Fibroblast of lung (primary cell): ENCODE measurements around the gene GON4L. TPM values are rescaled to one million over a fixed set of nuclear protein-coding genes. Genes with fewer than 3 reads are reported as not detected.
"Not testable (repeated sequence)": the region's sequence is repeated elsewhere in the genome, so short reads cannot be mapped to it uniquely, and the experiment has no call there.

Experiments used
- DNase-seq, 2 donors: peaks; one replicate each; pipeline versions ENCODE4 v3.0.0 to v3.0.0-alpha.2; 2010; ENCODE audit warnings: low read depth in 2 of 2
- H2AFZ ChIP-seq: 2 replicates; pipeline ENCODE4 v1.5.1; 2012; ENCODE audit warnings: low read length, control low read depth, inconsistent platforms
- H3K27ac ChIP-seq: 2 replicates; pipeline ENCODE4 v1.5.1; 2011; ENCODE audit warnings: low read length, control low read depth; ENCODE audit not compliant: insufficient read depth
- H3K27me3 ChIP-seq: 2 replicates; pipeline ENCODE4 v1.5.1; 2011; ENCODE audit warnings: mild to moderate bottlenecking, low read length; ENCODE audit not compliant: control insufficient read depth, insufficient read depth
- H3K36me3 ChIP-seq: 2 replicates; pipeline ENCODE4 v1.5.1; 2011; ENCODE audit warnings: low read length; ENCODE audit not compliant: control insufficient read depth, insufficient read depth
- H3K4me1 ChIP-seq: 2 replicates; pipeline ENCODE4 v1.5.1; 2011; ENCODE audit warnings: low read length; ENCODE audit not compliant: control insufficient read depth, insufficient read depth; ENCODE audit errors: extremely low read depth
- H3K4me2 ChIP-seq: 2 replicates; pipeline ENCODE4 v1.5.1; 2011; ENCODE audit warnings: low read length, control low read depth; ENCODE audit not compliant: insufficient read depth; ENCODE audit errors: extremely low read depth
- H3K4me3 ChIP-seq, 4 experiments: fragments of 200-600 bp in 1 of 4; sonication (generic) in 1 of 4; replicated peaks in 1 of 4; 2 replicates each; pipeline ENCODE4 v1.5.1; 2011 to 2016; ENCODE audit warnings: low read length in 4 of 4, low read depth in 3 of 4, mild to moderate bottlenecking in 3 of 4, control low read depth in 2 of 4, inconsistent platforms in 1 of 4, mixed read lengths in 1 of 4; ENCODE audit not compliant: insufficient read depth in 1 of 4; ENCODE audit errors: control extremely low read depth in 1 of 4
- H3K79me2 ChIP-seq: 2 replicates; pipeline ENCODE4 v1.5.1; 2012; ENCODE audit warnings: mild to moderate bottlenecking, low read length, inconsistent platforms; ENCODE audit not compliant: control insufficient read depth, insufficient read depth
- H3K9ac ChIP-seq: 2 replicates; pipeline ENCODE4 v1.5.1; 2011; ENCODE audit warnings: mild to moderate bottlenecking, low read length, control low read depth; ENCODE audit not compliant: insufficient read depth
- H3K9me3 ChIP-seq: 2 replicates; pipeline ENCODE4 v1.5.1; 2012; ENCODE audit warnings: low read depth, low read length; ENCODE audit not compliant: control insufficient read depth, insufficient read depth
- H4K20me1 ChIP-seq: 2 replicates; pipeline ENCODE4 v1.5.1; 2011; ENCODE audit warnings: low read length; ENCODE audit not compliant: control insufficient read depth, insufficient read depth; ENCODE audit errors: extremely low read depth
- CTCF ChIP-seq, 2 donors: IDR thresholded peaks in 1 of 2; conservative IDR thresholded peaks in 1 of 2; 1 replicate in 1 of 2; 2 replicates in 1 of 2; pipeline ENCODE4 v1.5.1; 2011 to 2012; ENCODE audit warnings: low read length in 2 of 2, control low read depth in 1 of 2, inconsistent platforms in 1 of 2, low read depth in 1 of 2, mild to moderate bottlenecking in 1 of 2
- EZH2 ChIP-seq: IDR thresholded peaks from 2 replicates; pipeline ENCODE4 v1.5.1; 2012; ENCODE audit warnings: low read length, control low read depth, mild to moderate bottlenecking; ENCODE audit errors: missing control alignments
- polyA plus RNA-seq, 2 donors: library from polyadenylated mRNA; depleted of rRNA in 1 of 2; stranded (reverse) in 1 of 2; unstranded in 1 of 2; fragments of >200 nt; gene quantifications; 2 replicates each; pipeline ENCODE4 v1.2.1, GENCODE V29; 2011 to 2012; ENCODE audit warnings: missing spikeins in 1 of 2
- total RNA-seq: library from RNA; depleted of rRNA; stranded (reverse); fragments of >200 nt; gene quantifications from 2 replicates; pipeline ENCODE4 v1.2.1, GENCODE V29; 2014

GON4L gene
- total and polyA plus RNA-seq, 2 donors (not counting 1 experiment from before 2014, with no cell fraction given): 20.2 to 30.9 TPM

- peaks cover 13% of the 10 kb centered on the region for H3K36me3 ChIP-seq
These were observed 96.9 kb downstream of the GON4L start for GRCh38 chr1:155759966-155760630.

DNA sequence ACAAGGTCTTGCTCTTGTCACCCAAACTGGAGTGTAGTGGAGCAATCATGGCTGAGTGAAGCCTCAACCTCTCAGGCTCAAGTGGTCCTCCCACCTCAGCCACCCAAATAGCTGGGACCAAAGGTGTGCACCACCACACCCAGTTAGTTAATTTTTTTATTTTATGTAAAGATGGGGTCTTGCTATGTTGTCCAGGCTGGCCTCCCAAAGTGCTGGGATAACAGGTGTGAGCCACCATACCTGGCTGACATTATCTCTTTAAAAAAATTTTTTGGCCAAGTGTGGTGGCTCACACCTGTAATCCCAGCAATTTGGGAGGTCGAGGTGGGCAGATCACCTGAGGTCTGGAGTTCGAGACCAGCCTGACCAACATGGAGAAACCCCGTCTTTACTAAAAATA, 98.0 kb downstream of the GON4L start:
- H3K9ac ChIP-seq, H3K27me3 ChIP-seq, H3K79me2 ChIP-seq, DNase-seq, H3K4me3 ChIP-seq, H3K4me2 ChIP-seq, H2AFZ ChIP-seq, H4K20me1 ChIP-seq, H3K4me1 ChIP-seq, H3K9me3 ChIP-seq, H3K27ac ChIP-seq: not testable (repeated sequence)
- H3K36me3 ChIP-seq: peaks cover 11% of the 10 kb centered on the region

More at GRCh38 chr1:155759966-155760630, 96.9 kb downstream of the GON4L start:
- Histone ChIP-seq H3K4me3 (no peak overlapping the region), H3K9me3 (no peaks in the 10 kb centered on the region), H3K4me1 (no peaks in the 10 kb centered on the region), H4K20me1 (no peaks in the 10 kb centered on the region), H3K9ac (no peak overlapping the region), H2AFZ (no peak overlapping the region), H3K27ac (no peak overlapping the region), H3K27me3 (no peaks in the 10 kb centered on the region), H3K79me2 (no peaks in the 10 kb centered on the region), H3K4me2 (no peak overlapping the region)
- TF ChIP-seq EZH2 (no peak), CTCF (conservative IDR thresholded peaks at IDR 0.05 in 1 of 2, IDR thresholded peaks at IDR 0.05 in 1 of 2; ENCODE audit: low read depth in 1 of 2, low read length in 2 of 2) (no peak)
- DNase-seq: peak in 1 of 2 donors; percentile 44

DNA sequence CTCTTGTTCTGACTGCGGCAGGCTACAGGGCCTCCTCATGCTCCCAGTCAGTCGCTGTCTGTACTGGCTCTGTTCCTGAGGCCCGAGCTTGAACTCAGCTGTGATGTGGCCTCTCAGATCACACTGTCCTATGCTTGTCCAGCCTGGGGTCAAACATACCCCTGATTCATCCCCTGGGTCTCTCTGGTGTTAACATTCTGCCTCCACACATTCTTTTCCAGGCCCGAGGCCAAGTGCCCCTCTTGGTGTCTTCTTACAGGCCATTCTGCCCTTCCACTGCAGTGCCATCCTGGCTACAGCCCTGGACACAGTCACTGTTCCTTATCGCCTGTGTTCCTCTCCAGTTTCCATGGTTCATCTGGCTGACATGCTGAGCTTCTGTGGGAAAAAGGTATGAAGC, 108.9 kb downstream of the GON4L start:
- not testable (repeated sequence) for H3K9me3 ChIP-seq, H3K36me3 ChIP-seq, H3K9ac ChIP-seq, H3K27me3 ChIP-seq, H2AFZ ChIP-seq, DNase-seq, H3K79me2 ChIP-seq, H3K27ac ChIP-seq, H3K4me2 ChIP-seq, H4K20me1 ChIP-seq, H3K4me3 ChIP-seq, H3K4me1 ChIP-seq

DNA sequence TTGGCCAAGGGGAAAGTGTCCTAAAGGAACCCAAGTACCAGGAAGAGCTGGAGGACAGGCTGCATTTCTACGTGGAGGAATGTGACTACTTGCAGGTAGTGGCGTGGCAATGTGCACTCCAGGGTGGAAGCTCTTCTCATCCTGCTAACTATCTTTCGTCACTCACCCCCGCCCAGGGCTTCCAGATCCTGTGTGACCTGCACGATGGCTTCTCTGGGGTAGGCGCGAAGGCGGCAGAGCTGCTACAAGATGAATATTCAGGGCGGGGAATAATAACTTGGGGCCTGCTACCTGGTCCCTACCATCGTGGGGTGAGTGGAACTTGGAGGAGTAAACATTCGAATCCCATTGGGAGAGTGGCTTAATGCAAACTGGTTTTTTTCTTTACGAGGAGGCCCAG, 109.4 kb downstream of the GON4L start:
- H4K20me1 ChIP-seq, H2AFZ ChIP-seq, H3K79me2 ChIP-seq, H3K9ac ChIP-seq, H3K36me3 ChIP-seq, DNase-seq, H3K4me2 ChIP-seq, H3K27me3 ChIP-seq, H3K4me1 ChIP-seq, H3K9me3 ChIP-seq, H3K27ac ChIP-seq, H3K4me3 ChIP-seq: not testable (repeated sequence)

- peak overlapping the region; percentile 69 for H3K27ac ChIP-seq
- peak; percentile 97 to 99 for DNase-seq
- H3K4me1 ChIP-seq, H3K27me3 ChIP-seq, H3K9me3 ChIP-seq, H3K36me3 ChIP-seq, H3K79me2 ChIP-seq, H4K20me1 ChIP-seq: not testable (repeated sequence)
- peak overlapping the region; percentile 67 for H3K4me2 ChIP-seq
- H3K9ac ChIP-seq: peak overlapping the region; percentile 64
- H2AFZ ChIP-seq: peak overlapping the region; percentile 90
- H3K4me3 ChIP-seq: peak overlapping the region; percentile 68 to 92 (median 76)
These were observed 111.5 kb downstream of the GON4L start for GRCh38 chr1:155745284-155746228.
